GM18508 (cell line): ENCODE measurements around the gene TCAIM.

ENCODE experiments used
- ATAC-seq: cut with Tn5 transposase; IDR thresholded peaks from one replicate; pipeline ENCODE4 v1.9.1; 2021; ENCODE audit warnings: moderate number of reproducible peaks; ENCODE audit not compliant: insufficient read depth, unreplicated experiment

Gene TCAIM

GRCh38 chr3:44338010-44338827 lies at the start of gene TCAIM:
TCAIM (plus strand) TSS chr3:44338766; CDS start chr3:44354783, 16,017 bp downstream.
- ATAC-seq = peak; percentile 80

- no peak for ATAC-seq
Observed at GRCh38 chr3:44289882-44290462, 48.6 kb upstream of the TCAIM start.

- no peak for ATAC-seq
Observed at GRCh38 chr3:44292276-44292675, 46.3 kb upstream of the TCAIM start.

GRCh38 chr3:44292947-44293346 lies 45.6 kb upstream of the TCAIM start:
- ATAC-seq = no peak

GRCh38 chr3:44297255-44297654 lies 41.3 kb upstream of the TCAIM start:
- no peak for ATAC-seq

GRCh38 chr3:44301746-44302145 lies 36.8 kb upstream of the TCAIM start:
- ATAC-seq = no peak

GRCh38 chr3:44309500-44309899 lies 29.1 kb upstream of the TCAIM start:
- ATAC-seq = no peak

GRCh38 chr3:44318891-44319311 lies 19.7 kb upstream of the TCAIM start:
- ATAC-seq = no peak

GRCh38 chr3:44321335-44321734 lies 17.2 kb upstream of the TCAIM start:
- ATAC-seq = no peak

GRCh38 chr3:44323341-44323955 lies 15.1 kb upstream of the TCAIM start:
- no peak for ATAC-seq

- no peak for ATAC-seq
Observed at GRCh38 chr3:44324584-44324983, 14.0 kb upstream of the TCAIM start.

GRCh38 chr3:44326019-44326418 lies 12.5 kb upstream of the TCAIM start:
- no peak for ATAC-seq

GRCh38 chr3:44326515-44326914 lies 12.1 kb upstream of the TCAIM start:
- no peak for ATAC-seq

- no peak for ATAC-seq
Observed at GRCh38 chr3:44329946-44330345, 8.6 kb upstream of the TCAIM start.

GRCh38 chr3:44330444-44330843 lies 8.1 kb upstream of the TCAIM start:
- no peak for ATAC-seq

GRCh38 chr3:44334326-44334725 lies 4.2 kb upstream of the TCAIM start:
- no peak for ATAC-seq

- no peak for ATAC-seq
Observed at GRCh38 chr3:44337248-44337785, 1.2 kb upstream of the TCAIM start.

- no peak for ATAC-seq
Observed at GRCh38 chr3:44338828-44339127, 212 bp downstream of the TCAIM start.

- no peak for ATAC-seq
Observed at GRCh38 chr3:44339181-44340057, 853 bp downstream of the TCAIM start.

- no peak for ATAC-seq
Observed at GRCh38 chr3:44340058-44340395, 1.5 kb downstream of the TCAIM start.
